H1 (cell line): ENCODE data around the gene BNC2. TPM values are rescaled to one million over a fixed set of nuclear protein-coding genes. Genes with fewer than 3 reads are reported as not detected.

Source experiments
- CTCF ChIA-PET: fragments of 300-600 bp; sonication (Branson Sonifier 250); formaldehyde crosslinking; loops from one replicate; lab custom pipeline; 2021; ENCODE audit not compliant: partially characterized antibody; lab: Charles Lee
- POLR2A ChIA-PET: fragments of 300-600 bp; sonication (Branson Sonifier 250); formaldehyde crosslinking; loops from one replicate; lab custom pipeline; 2021; ENCODE audit warnings: inconsistent platforms; ENCODE audit not compliant: partially characterized antibody; lab: Charles Lee
- DNase-seq, 2 experiments: peaks; one replicate each; pipeline versions ENCODE4 v3.0.0 to v3.0.0-alpha.2; 2010 to 2022; ENCODE audit warnings: low spot score in 2 of 2, low read depth in 1 of 2, mixed read lengths in 1 of 2
- FAIRE-seq: peaks from 2 replicates; lab custom pipeline; 2011; peaks lifted over from hg19 to GRCh38; lab: Jason Lieb, UNC
- H2AFZ ChIP-seq: 2 replicates; pipeline ENCODE4 v1.8.1; 2012; ENCODE audit warnings: low read length, inconsistent platforms
- H2AK5ac ChIP-seq: 2 replicates; pipeline ENCODE4 v1.6.1; 2013; ENCODE audit warnings: low read depth, low read length
- H2BK120ac ChIP-seq: replicated peaks from 2 replicates; pipeline ENCODE3; 2013; ENCODE audit warnings: low read depth, low read length, inconsistent platforms
- H2BK12ac ChIP-seq: 2 replicates; pipeline ENCODE4 v1.6.1; 2013; ENCODE audit warnings: low read depth, low read length
- H2BK15ac ChIP-seq: 2 replicates; pipeline ENCODE4 v1.6.1; 2013; ENCODE audit warnings: low read length
- H2BK20ac ChIP-seq: 2 replicates; pipeline ENCODE4 v1.6.1; 2013; ENCODE audit warnings: low read length
- H2BK5ac ChIP-seq: 2 replicates; pipeline ENCODE4 v1.6.1; 2013; ENCODE audit warnings: low read depth, low read length
- H3K14ac ChIP-seq: 2 replicates; pipeline ENCODE4 v1.6.1; 2013; ENCODE audit warnings: inconsistent platforms; ENCODE audit not compliant: insufficient read length
- H3K18ac ChIP-seq: 2 replicates; pipeline ENCODE4 v1.6.1; 2013; ENCODE audit warnings: low read length; ENCODE audit errors: extremely low read depth
- H3K23ac ChIP-seq: 2 replicates; pipeline ENCODE4 v1.6.1; 2013; ENCODE audit warnings: inconsistent platforms; ENCODE audit not compliant: insufficient read length
- H3K23me2 ChIP-seq: 2 replicates; pipeline ENCODE4 v1.6.1; 2013; ENCODE audit warnings: low read depth, low read length
- H3K27ac ChIP-seq: 2 replicates; pipeline ENCODE4 v1.6.1; 2011; ENCODE audit warnings: low read depth, low read length, inconsistent platforms
- H3K27me3 ChIP-seq, 4 experiments: replicated peaks in 1 of 4; 1 replicate in 1 of 4; 2 replicates in 3 of 4; pipeline versions ENCODE4 v1.6.1 to v1.8.1; 2011 to 2013; ENCODE audit warnings: low read length in 3 of 4, mild to moderate bottlenecking in 3 of 4, inconsistent platforms in 2 of 4, mixed read lengths in 2 of 4, moderate library complexity in 1 of 4; ENCODE audit not compliant: control insufficient read depth in 3 of 4, insufficient read depth in 3 of 4; ENCODE audit errors: extremely low read depth in 1 of 4
- H3K36me3 ChIP-seq, 4 experiments: 2 replicates each; pipeline versions ENCODE4 v1.6.1 to v1.8.1; 2011 to 2013; ENCODE audit warnings: mild to moderate bottlenecking in 4 of 4, low read length in 3 of 4, moderate library complexity in 2 of 4, control low read depth in 1 of 4, inconsistent platforms in 1 of 4; ENCODE audit not compliant: insufficient read depth in 4 of 4, control insufficient read depth in 2 of 4
- H3K4ac ChIP-seq: replicated peaks from 2 replicates; pipeline ENCODE3; 2013; ENCODE audit warnings: low read length, low read depth, mixed read lengths, inconsistent platforms; ENCODE audit not compliant: insufficient read length
- H3K4me1 ChIP-seq, 4 experiments: replicated peaks in 1 of 4; 1 replicate in 1 of 4; 2 replicates in 3 of 4; pipeline versions ENCODE4 v1.6.1 to v1.8.1; 2011 to 2013; ENCODE audit warnings: low read length in 3 of 4, inconsistent platforms in 2 of 4, mixed read lengths in 1 of 4; ENCODE audit not compliant: insufficient read depth in 4 of 4, control insufficient read depth in 3 of 4
- H3K4me2 ChIP-seq, 2 experiments: 2 replicates each; pipeline versions ENCODE4 v1.6.1 to v1.8.1; 2011 to 2013; ENCODE audit warnings: low read depth in 2 of 2, low read length in 2 of 2, control low read depth in 1 of 2, inconsistent platforms in 1 of 2, mild to moderate bottlenecking in 1 of 2; ENCODE audit not compliant: insufficient read depth in 1 of 2
- H3K4me3 ChIP-seq, 4 experiments: fragments of 200-600, 300-600 bp in 1 of 4; sonication (generic), shearing (Covaris generic), sonication (Bioruptor Twin) in 1 of 4; 2 replicates each; pipeline versions ENCODE4 v1.5.1 to v1.8.1; 2011 to 2016; ENCODE audit warnings: low read length in 4 of 4, low read depth in 3 of 4, control low read depth in 2 of 4, inconsistent platforms in 2 of 4, mild to moderate bottlenecking in 2 of 4, mixed read lengths in 1 of 4, moderate library complexity in 1 of 4; ENCODE audit not compliant: insufficient read depth in 2 of 4; ENCODE audit errors: extremely low read depth in 1 of 4
- H3K56ac ChIP-seq: replicated peaks from 2 replicates; pipeline ENCODE3; 2013; ENCODE audit warnings: low read depth, mild to moderate bottlenecking, mixed read lengths, low read length, inconsistent platforms; ENCODE audit not compliant: insufficient read length
- H3K79me1 ChIP-seq: 2 replicates; pipeline ENCODE4 v1.6.1; 2013; ENCODE audit warnings: low read depth, low read length, control low read depth
- H3K79me2 ChIP-seq, 2 experiments: 2 replicates each; pipeline versions ENCODE4 v1.6.1 to v1.8.1; 2012 to 2013; ENCODE audit warnings: low read length in 2 of 2, mild to moderate bottlenecking in 2 of 2, inconsistent platforms in 1 of 2; ENCODE audit not compliant: insufficient read depth in 2 of 2, control insufficient read depth in 1 of 2
- H3K9ac ChIP-seq, 4 experiments: replicated peaks in 1 of 4; 1 replicate in 1 of 4; 2 replicates in 3 of 4; pipeline versions ENCODE4 v1.6.1 to v1.8.1; 2011 to 2013; ENCODE audit warnings: low read depth in 3 of 4, low read length in 3 of 4, control low read depth in 2 of 4, mild to moderate bottlenecking in 2 of 4, moderate library complexity in 2 of 4, inconsistent platforms in 1 of 4; ENCODE audit errors: extremely low read depth in 1 of 4
- H3K9me3 ChIP-seq, 2 experiments: 2 replicates each; pipeline versions ENCODE4 v1.6.1 to v1.8.1; 2012 to 2013; ENCODE audit warnings: mild to moderate bottlenecking in 2 of 2, moderate library complexity in 2 of 2, control low read depth in 1 of 2, inconsistent platforms in 1 of 2, low read depth in 1 of 2, low read length in 1 of 2, mixed read lengths in 1 of 2; ENCODE audit not compliant: insufficient read depth in 2 of 2
- H4K20me1 ChIP-seq, 2 experiments: replicated peaks in 1 of 2; 2 replicates each; pipeline versions ENCODE3 to v1.8.1; 2011 to 2013; ENCODE audit warnings: inconsistent platforms in 2 of 2, low read length in 2 of 2, mild to moderate bottlenecking in 1 of 2; ENCODE audit not compliant: insufficient read depth in 2 of 2, control insufficient read depth in 1 of 2
- H4K5ac ChIP-seq: 2 replicates; pipeline ENCODE4 v1.6.1; 2013; ENCODE audit warnings: low read length, low read depth, mixed read lengths, inconsistent platforms; ENCODE audit not compliant: insufficient read length
- H4K8ac ChIP-seq: 2 replicates; pipeline ENCODE4 v1.8.0; 2013; ENCODE audit warnings: mild to moderate bottlenecking, moderate library complexity, low read length, inconsistent platforms; ENCODE audit not compliant: insufficient read depth; ENCODE audit errors: extremely low read depth
- H4K91ac ChIP-seq: replicated peaks from 2 replicates; pipeline ENCODE3; 2013; ENCODE audit warnings: low read length, mixed read lengths, inconsistent platforms; ENCODE audit not compliant: insufficient read length
- SRF ChIP-seq: IDR thresholded peaks from 2 replicates; pipeline ENCODE4 v1.6.1; 2011; ENCODE audit warnings: mild to moderate bottlenecking, low read depth, low read length, moderate library complexity
- SUZ12 ChIP-seq: fragments of 200-600 bp; sonication (generic); IDR thresholded peaks from 2 replicates; pipeline ENCODE4 v1.6.1; 2012; ENCODE audit warnings: mild to moderate bottlenecking, inconsistent platforms, low read length, moderate library complexity, mixed read lengths
- YY1 ChIP-seq: IDR thresholded peaks from 2 replicates; pipeline ENCODE4 v1.6.1; 2011; ENCODE audit warnings: low read depth, mild to moderate bottlenecking, low read length
- WGBS, 2 experiments: shearing (Covaris generic) in 1 of 2; methylation state at CpG; one replicate each; pipeline versions ENCODE4 v1.1.6 to v1.1.7; 2013 to 2015; ENCODE audit warnings: low lambda C conversion rate in 2 of 2, mixed read lengths in 2 of 2, inconsistent platforms in 1 of 2, low coverage in 1 of 2, missing lambda C conversion rate in 1 of 2; ENCODE audit not compliant: insufficient replicate concordance in 2 of 2, insufficient coverage in 1 of 2, insufficient read length in 1 of 2; ENCODE audit errors: extremely low coverage in 1 of 2, missing lambda C conversion rate in 1 of 2; 5-methylcytosine and 5-hydroxymethylcytosine counted together
- polyA plus RNA-seq, 7 experiments: library from polyadenylated mRNA; depleted of rRNA in 3 of 7; stranded (reverse) in 5 of 7; unstranded in 2 of 7; fragments of >200 nt in 5 of 7; fragments of 200-250 nt in 2 of 7; gene quantifications; 1 replicate in 5 of 7; 2 replicates in 1 of 7; 4 replicates in 1 of 7; pipeline versions ENCODE4 v1.2.1 to v1.2.3, GENCODE V29; 2011 to 2013; ENCODE audit warnings: missing spikeins in 2 of 7, mixed read lengths in 2 of 7
- total RNA-seq: library from RNA; stranded (reverse); fragmentation: NEBNext Ultra II Directional; extraction: Animal tissue kit (Norgen Biotek cat#: 25700); gene quantifications from 2 replicates; pipeline ENCODE4 v1.2.1, GENCODE V29; 2021

BNC2 gene
- total and polyA plus RNA-seq, 2 of the 8 experiments (the other 6 are each of a cell fraction or from before 2014, with no cell fraction given): 16.0 to 26.8 TPM

- Histone ChIP-seq H4K20me1 (no peaks in the 10 kb centered on the region), H2BK5ac (no peak overlapping the region), H3K36me3 (no peaks in the 10 kb centered on the region), H2BK15ac (no peak overlapping the region), H3K4me2 (no peak overlapping the region), H4K5ac (no peak overlapping the region), H2BK12ac (no peak overlapping the region), H3K27me3 (no peaks in the 10 kb centered on the region), H3K18ac (no peak overlapping the region), H3K4me1 (peaks cover 0 to 18% (median 10%) of the 10 kb centered on the region in 4 experiments; a peak in 4 of 7 replicates), H4K8ac (no peak overlapping the region), H3K79me1 (0 out of 2 replicates have a peak, but pooled peaks cover 3% of the 10 kb centered on the region), H3K14ac (no peak overlapping the region), H3K27ac (no peak overlapping the region), H3K56ac (no peak overlapping the region), H3K4me3 (no peak overlapping the region), H3K79me2 (peaks cover 0 to 17% of the 10 kb centered on the region in 2 experiments; a peak in 2 of 4 replicates), H4K91ac (no peak overlapping the region), H3K9me3 (no peaks in the 10 kb centered on the region), H2AK5ac (no peak overlapping the region), H2BK120ac (no peak overlapping the region), H3K23me2 (no peaks in the 10 kb centered on the region), H3K4ac (no peak overlapping the region), H3K9ac (no peak overlapping the region), H3K23ac (no peak overlapping the region), H2AFZ (no peak overlapping the region), H2BK20ac (no peak overlapping the region)
- ChIA-PET POLR2A (interaction anchor here (1.0 kb wide), 1 partner anchor 20 kb away, joined by 3 read pairs; no protein-coding TSS in a partner anchor), CTCF (interaction anchor here (0.6 kb wide), 2 partner anchors 29 to 46 kb away, joined by 3 read pairs; no protein-coding TSS in a partner anchor)
- TF ChIP-seq SUZ12: no peak
- no peak for TF ChIP-seq SRF
- no peak for TF ChIP-seq YY1
- WGBS, 2 experiments: 63% methylated on average over 1 of the region's 1 CpG; no CpG with 5 or more reads in 1 of the 2 experiments
- no peak for FAIRE-seq
- DNase-seq: no peak
Measured at GRCh38 chr9:16688814-16689213, 181.7 kb downstream of the BNC2 start.
